ENCODE results near the gene PARD3B. TPM values are rescaled to one million over a fixed set of nuclear protein-coding genes. Genes with fewer than 3 reads are reported as not detected.

Gene PARD3B
- total RNA-seq, 4 donors from 2014 or later: 21.8 to 85.6 (median 36.1) TPM

- TF ChIP-seq POLR2A (IDR thresholded peaks at IDR 0.05) (no peak), CTCF (IDR thresholded peaks at IDR 0.05) (no peak)
- no peaks in the 10 kb centered on the region for H3K4me1 ChIP-seq
Measured at GRCh38 chr2:204590063-204590462, 44.8 kb downstream of the PARD3B start.

GRCh38 chr2:204591225-204591624 lies 46.0 kb downstream of the PARD3B start:
- intact Hi-C loops (cut with DNase I; ENCODE audit: low total_unique reads): no loop called here
- H3K27me3 ChIP-seq: no peaks in the 10 kb centered on the region
- H3K27ac ChIP-seq: no peak overlapping the region
- no peak for TF ChIP-seq CTCF (IDR thresholded peaks at IDR 0.05)
- no peak for TF ChIP-seq POLR2A (IDR thresholded peaks at IDR 0.05)
- H3K4me3 ChIP-seq: no peak overlapping the region
- H3K9me3 ChIP-seq: no peaks in the 10 kb centered on the region
- DNase-seq: no peak
- no peaks in the 10 kb centered on the region for H3K4me1 ChIP-seq
- no peaks in the 10 kb centered on the region for H3K36me3 ChIP-seq

More at GRCh38 chr2:204590063-204590462, 44.8 kb downstream of the PARD3B start:
- H3K9me3 ChIP-seq: no peaks in the 10 kb centered on the region
- no peak for DNase-seq
- no peak overlapping the region for H3K27ac ChIP-seq
- no peaks in the 10 kb centered on the region for H3K27me3 ChIP-seq
- intact Hi-C loops (cut with DNase I; ENCODE audit: low total_unique reads): no loop called here
- no peak overlapping the region for H3K4me3 ChIP-seq
- H3K36me3 ChIP-seq: no peaks in the 10 kb centered on the region

GRCh38 chr2:204604061-204604460 lies 58.8 kb downstream of the PARD3B start:
- Histone ChIP-seq H3K9me3 (no peaks in the 10 kb centered on the region), H3K27me3 (no peaks in the 10 kb centered on the region), H3K27ac (no peak overlapping the region), H3K4me3 (no peak overlapping the region), H3K36me3 (no peaks in the 10 kb centered on the region), H3K4me1 (peaks cover 6 to 10% of the 10 kb centered on the region in 2 donors)
- DNase-seq: no peak
- TF ChIP-seq POLR2A (IDR thresholded peaks at IDR 0.05) (no peak), CTCF (IDR thresholded peaks at IDR 0.05) (no peak)
- intact Hi-C loops (cut with DNase I; ENCODE audit: low total_unique reads): no loop called here

GRCh38 chr2:204608237-204608939 lies 63.1 kb downstream of the PARD3B start:
- peak; percentile 25 for DNase-seq
- intact Hi-C loops (cut with DNase I; ENCODE audit: low total_unique reads): no loop called here
- H3K36me3 ChIP-seq: no peaks in the 10 kb centered on the region
- no peak overlapping the region for H3K4me3 ChIP-seq
- H3K4me1 ChIP-seq: peaks cover 6 to 10% of the 10 kb centered on the region in 2 donors
- H3K27me3 ChIP-seq: no peaks in the 10 kb centered on the region
- no peak overlapping the region for H3K27ac ChIP-seq
- no peaks in the 10 kb centered on the region for H3K9me3 ChIP-seq
- no peak for TF ChIP-seq CTCF (IDR thresholded peaks at IDR 0.05)
- no peak for TF ChIP-seq POLR2A (IDR thresholded peaks at IDR 0.05)

- no peak for DNase-seq
- Histone ChIP-seq H3K27ac (no peak overlapping the region), H3K27me3 (no peaks in the 10 kb centered on the region), H3K4me3 (no peak overlapping the region), H3K4me1 (peaks cover 4% of the 10 kb centered on the region in 2 donors), H3K9me3 (no peaks in the 10 kb centered on the region), H3K36me3 (no peaks in the 10 kb centered on the region)
- TF ChIP-seq CTCF (IDR thresholded peaks at IDR 0.05) (no peak), POLR2A (IDR thresholded peaks at IDR 0.05) (no peak)
- intact Hi-C loops (cut with DNase I; ENCODE audit: low total_unique reads): no loop called here
Measured at GRCh38 chr2:204611017-204611631, 65.8 kb downstream of the PARD3B start.
